HG02798 (cell line): ENCODE results near the gene ZC3H4.
"Not testable (repeated sequence)": the region's sequence is repeated elsewhere in the genome, so short reads cannot be mapped to it uniquely, and the experiment has no call there.

ENCODE experiments used
- ATAC-seq: cut with Tn5 transposase; IDR thresholded peaks from one replicate; pipeline ENCODE4 v1.9.1; 2021; ENCODE audit warnings: mild to moderate bottlenecking; ENCODE audit not compliant: unreplicated experiment, poor library complexity

The ZC3H4 gene

DNA sequence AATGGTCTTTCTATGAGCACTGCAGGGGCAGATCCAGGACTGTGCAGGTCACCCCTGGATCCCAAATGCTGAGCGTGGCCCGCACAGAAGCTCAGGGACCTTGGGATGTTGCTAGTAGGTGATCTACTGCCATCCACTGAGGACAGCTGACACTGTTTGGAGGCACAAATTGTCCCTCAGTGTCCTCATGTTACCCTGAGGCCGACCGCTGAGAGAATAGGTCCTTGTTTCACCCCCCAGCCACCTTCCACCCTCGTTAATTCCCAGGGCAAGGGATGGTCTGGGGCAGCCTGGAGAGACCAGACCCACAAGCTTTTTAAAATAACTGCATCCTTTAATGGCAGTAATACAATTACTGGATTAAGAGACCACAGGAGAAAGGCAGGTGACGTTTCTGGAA, 49.7 kb downstream of the ZC3H4 start:
- ATAC-seq, result no peak

GRCh38 chr19:47058621-47059022, 55.0 kb downstream of the ZC3H4 start:
- no peak for ATAC-seq

DNA sequence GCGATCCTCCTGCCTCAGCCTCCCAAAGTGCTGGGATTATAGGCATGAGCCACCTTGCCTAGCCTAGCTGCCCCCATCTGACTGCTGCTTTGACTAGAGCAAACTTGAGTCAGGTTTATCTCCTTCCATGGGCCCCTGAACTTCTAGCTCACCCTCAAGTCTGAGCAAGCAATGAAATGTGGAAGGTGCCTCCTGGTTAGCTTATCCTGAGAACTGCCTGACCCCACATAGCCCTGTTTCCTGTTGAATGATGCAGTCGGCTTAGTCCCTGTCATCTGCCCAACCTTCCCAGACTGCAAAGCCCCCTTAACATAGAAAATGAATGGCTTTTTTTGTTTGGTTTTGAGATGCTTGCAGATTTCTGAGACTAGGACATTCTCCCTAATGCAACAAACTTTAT, 56.2 kb downstream of the ZC3H4 start:
- no peak for ATAC-seq

GRCh38 chr19:47056411-47056810, 57.2 kb downstream of the ZC3H4 start:
- no peak for ATAC-seq

DNA sequence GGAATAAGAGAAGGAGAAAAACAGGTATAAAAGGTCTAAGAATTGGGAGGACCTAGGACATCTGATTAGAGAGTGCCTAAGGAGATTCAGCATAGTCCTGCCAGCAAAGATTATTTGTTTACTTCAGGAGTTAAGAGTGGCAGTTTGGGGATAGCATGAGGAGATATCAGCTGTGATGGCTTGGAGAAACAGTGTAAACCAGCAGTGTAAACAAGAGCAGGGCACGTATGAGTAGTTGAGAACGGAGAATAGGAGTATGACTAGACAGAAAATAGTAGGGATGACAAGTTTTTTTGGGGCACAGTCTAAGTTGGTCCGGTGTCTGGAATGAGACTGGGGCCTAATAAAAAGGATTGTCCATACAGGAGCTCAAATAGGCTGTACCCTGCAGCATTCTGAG, 63.0 kb downstream of the ZC3H4 start:
- not testable (repeated sequence) for ATAC-seq

GRCh38 chr19:47049307-47049700, 64.3 kb downstream of the ZC3H4 start:
- ATAC-seq, result no peak

GRCh38 chr19:47047763-47048405, 65.7 kb downstream of the ZC3H4 start:
- ATAC-seq, result peak; percentile 45

DNA sequence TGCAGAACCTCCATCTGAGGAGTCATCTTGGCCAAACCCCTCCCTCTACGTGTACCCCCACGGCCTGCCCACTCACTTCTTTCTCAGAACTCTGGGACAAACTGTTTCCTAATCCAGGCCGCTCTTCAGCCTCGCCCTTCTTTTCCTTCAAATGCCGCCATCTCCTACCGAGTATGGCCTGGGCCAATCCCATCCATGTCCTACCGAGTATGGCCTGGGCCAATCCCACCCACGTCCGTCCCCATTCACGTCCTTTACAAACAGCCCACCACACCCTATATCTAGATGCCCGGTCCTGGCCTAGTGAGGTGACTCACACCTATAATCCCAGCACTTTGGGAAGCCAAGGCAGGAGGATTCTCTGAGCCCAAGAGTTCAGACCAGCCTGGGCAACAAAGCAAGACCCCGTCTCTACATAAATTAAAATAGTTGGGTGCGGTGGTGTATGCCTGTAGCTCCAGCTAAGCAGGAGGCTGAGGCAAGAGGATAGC, 66.3 kb downstream of the ZC3H4 start:
- ATAC-seq, result no peak

- ATAC-seq, result no peak
Observed at GRCh38 chr19:47045867-47046470, 67.6 kb downstream of the ZC3H4 start.

- ATAC-seq, result no peak
Observed at GRCh38 chr19:47044946-47045866, 68.4 kb downstream of the ZC3H4 start.

GRCh38 chr19:47040869-47041268, 72.7 kb downstream of the ZC3H4 start:
- ATAC-seq, result no peak

DNA sequence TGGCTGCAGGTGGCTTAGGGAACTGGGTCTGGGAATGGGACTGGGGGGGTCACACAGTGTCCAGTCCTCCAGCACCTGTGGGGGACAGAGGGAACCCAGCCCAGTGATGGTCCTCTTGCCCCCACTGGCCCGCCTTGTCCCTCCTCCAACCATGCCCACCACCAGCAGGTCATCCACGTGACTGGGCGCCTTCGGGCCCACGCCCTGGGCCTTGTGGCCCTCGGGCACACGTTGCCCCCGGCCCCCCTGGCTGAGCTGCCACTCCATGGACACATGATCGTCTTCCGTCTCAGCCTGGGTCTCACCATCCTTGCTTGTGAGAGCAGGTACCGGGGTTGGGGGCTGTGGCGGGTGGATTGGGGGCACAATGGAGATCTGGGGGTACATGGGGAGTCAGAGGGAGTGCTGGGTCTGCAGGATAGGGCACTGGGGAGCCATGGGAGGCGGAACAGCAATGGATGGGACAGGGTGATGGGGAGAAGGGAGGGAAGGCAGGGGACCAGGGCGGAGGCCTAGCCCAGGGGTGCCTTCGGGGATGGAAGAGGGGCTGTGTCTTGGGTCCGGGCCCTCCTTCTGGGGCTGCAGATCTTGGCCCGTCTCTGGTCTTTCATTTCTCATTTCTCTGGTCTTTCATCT, 74.2 kb downstream of the ZC3H4 start:
- ATAC-seq, result no peak

DNA sequence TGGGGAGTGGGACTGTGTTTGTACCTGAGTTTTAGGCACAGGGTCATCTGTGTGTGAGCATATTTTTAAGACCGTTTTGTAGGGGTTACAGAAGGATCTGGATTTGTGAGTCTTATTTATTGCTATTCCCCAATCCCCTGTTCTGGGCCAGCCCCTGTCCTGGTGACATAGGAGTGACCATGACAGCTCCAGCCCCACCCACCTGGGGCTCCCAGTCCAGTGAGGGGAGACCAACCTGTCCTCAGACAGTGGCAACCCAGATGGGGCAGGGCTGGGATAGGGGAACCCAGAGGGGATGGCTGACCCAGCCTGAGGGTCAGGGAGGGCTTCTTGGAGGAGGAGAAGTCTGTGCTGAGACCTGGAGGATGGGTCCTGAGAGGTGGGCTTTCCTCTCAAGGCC, 75.8 kb downstream of the ZC3H4 start:
- no peak for ATAC-seq

DNA sequence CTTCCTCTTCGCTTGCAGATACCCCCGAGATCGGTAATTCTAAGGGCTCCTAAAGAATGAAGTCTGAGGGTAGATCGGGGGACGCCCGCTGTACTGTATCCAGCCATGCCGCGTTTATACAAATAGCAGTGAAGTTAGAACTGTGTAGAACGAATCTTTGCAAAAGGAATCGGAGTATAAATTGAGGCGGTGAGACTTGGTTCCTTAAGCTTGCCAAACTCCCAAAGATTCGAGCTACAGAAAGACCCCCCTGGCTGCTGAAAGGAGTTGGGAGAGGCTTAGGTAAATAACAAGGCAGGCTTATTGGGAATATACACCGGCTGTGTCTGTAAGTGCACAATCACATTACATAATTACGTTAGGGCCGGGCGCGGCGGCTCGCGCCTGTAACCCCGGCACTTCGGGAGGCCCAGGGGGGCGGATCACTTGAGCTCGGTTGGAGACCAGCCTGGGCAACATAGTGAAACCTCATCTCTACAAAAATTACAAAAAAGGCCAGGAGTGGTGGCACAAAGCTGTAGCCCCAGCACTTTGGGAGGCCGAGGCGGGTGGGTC, 77.4 kb downstream of the ZC3H4 start:
- ATAC-seq, result no peak

DNA sequence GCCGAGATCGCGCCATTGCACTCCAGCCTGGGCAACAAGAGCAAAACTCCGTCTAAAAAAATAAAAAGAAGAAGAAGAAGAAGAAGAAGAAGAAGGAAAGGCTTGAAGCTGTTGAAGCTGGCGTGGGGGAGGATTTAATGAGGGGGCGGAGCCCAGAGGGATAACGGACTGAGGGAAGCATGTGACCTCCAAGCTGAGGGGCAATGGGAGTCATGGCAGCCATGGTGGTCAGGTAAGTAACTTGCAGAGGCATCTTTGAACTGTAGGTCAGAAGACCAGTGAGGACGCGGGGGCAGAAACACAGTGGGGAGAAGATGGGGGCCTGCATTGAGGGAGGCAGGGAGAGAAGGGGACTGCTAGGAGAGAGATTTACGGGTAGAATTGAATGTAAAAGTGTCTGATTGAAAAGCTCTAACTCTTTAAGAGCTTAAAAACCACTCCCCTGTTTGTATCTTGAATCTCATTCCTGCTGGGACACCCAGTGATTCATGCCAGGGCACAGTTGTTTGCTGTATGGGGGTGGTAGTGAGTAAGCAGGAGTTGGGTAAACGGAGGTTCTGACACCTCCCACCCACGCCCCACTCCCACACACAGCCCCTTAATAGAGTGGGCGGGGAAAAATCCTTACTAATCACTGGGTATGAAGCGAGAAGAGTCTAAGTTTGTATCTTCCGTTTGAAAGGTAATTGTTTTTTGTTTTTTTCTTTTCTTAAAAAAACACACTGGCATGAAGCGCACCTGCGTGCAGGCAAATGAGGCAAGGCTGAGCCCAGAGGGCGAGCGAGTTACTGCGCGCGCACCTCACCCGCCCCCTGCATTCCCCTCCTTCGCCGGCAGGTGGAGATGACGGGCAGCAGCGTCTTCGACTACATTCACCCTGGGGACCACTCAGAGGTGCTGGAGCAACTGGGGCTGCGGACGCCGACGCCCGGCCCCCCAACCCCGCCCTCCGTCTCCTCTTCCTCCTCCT, 78.2 kb downstream of the ZC3H4 start:
- ATAC-seq, result peak; percentile 90

DNA sequence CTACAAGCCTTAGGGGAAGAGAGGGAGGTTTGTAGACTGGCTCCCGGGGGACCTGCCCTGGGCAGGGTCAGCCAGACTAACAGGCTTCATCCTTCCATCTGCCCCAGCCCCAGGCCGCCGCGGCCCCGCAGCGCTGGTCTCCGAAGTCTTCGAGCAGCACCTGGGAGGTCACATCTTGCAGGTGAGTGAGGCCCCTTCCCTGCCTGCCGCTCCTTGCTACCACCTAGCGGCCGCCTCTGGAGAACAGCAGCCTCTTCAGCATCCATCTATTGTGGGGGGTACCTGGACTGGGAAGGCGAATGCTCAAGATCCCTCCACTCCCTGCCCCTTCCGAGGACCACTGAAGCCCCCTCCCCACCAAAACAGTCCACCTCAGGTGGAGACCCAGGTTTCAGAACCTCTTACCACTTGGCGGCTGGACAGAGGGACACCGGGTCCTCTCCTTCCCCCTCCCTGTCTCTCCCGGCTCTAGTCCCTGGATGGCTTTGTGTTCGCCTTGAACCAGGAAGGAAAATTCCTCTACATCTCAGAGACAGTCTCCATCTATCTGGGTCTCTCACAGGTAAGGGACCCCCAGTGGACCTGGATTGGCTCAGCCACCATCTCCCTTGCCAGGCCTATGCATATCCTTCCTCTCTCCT, 81.3 kb downstream of the ZC3H4 start:
- peak; percentile 32 for ATAC-seq

DNA sequence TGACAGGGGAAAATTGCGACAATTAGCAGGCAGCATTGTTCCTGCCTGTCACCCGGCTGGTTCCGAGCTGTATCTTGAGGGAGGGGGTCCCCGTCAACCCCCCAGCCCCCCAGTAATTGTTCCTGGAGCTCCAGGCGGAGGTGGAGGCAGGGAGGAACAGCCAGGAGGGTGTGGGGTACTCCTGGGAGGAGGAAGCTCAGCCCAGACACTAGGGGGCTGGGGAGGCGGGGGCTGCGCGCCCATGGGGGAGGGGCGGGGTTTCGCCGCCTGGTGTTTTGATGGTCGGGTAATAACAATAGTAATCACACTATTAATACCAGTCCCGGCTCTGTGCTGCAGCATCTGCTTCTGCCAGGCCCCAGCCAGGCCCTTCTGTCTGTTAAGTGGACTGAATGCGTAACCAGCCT, 85.4 kb downstream of the ZC3H4 start:
- ATAC-seq, result no peak

- ATAC-seq, result no peak
Observed at GRCh38 chr19:47027586-47028088, 85.9 kb downstream of the ZC3H4 start.

- no peak for ATAC-seq
Observed at GRCh38 chr19:47026889-47027288, 86.7 kb downstream of the ZC3H4 start.
